SKM-1 treated with dmso at 0.1 percent for 144 hours (cell line): Measurements from ENCODE around the gene CADPS2.

Source experiments
- DNase-seq: peaks from one replicate; lab custom pipeline; 2025; ENCODE audit not compliant: unreplicated experiment; lab: John Stamatoyannopoulos, UW

Gene CADPS2

DNA sequence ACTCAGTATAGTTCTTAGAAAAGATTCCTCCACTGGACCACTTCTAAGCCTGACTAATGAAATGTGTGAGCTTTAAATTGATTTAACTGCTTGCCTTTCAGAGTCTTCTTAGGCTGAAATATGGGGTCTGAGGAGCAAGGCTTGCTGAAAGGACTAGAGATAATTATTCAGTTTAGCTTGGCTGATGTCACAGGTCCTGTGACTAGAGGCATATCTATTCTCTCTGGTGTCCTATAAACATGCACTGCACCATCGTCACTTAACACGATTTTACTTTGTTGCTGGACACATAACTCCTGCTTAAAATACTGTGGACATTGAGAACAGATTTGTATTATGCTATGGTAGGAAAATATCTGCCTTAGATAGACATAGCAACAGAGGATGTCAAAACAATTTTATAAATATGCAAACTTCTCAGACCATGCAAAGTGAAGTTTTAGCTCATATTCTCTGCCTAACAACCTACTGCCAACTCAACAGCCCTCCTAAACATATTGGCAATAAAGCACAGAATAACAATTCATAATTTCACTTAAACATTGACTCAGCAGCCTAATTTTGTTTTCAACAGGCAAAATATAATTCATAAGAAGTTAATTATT, 267.6 kb downstream of the CADPS2 start:
- DNase-seq = no peak

DNA sequence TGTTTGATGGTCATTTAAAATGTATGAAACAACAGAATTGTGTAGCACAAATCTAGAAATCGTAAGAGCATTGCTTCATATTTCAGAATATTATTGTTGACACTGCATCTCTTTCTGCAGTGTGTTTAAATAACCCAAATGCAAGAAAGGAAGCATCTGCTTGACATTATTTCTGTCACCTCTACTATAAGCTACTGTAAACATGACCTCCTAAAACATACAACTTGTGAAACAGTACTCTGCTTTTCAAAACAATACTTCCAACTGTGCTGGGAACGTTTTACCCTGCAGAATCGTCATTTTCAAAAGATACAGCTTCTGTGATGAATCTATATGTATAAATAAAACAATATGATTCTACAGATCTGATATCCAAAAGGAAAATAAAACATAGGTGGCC, 269.3 kb downstream of the CADPS2 start:
- DNase-seq = no peak

DNA sequence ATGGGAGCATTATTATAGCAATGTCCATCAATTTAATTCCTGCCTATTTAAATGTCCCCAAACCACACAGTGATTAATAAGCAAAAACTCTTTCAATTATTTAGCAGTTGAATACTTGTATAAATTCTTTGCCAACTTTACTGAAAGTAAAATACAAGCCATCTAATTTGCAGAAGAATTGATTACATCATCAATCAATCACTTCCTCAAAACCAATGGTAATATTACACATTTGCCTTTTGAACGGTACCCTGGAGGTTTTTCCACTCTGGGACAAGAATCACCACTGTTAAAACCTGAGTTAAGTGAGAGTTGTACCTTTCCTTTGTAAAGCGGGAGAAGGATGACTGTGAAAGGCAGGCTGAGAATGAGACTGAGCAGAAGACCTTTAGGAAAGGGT, 280.3 kb downstream of the CADPS2 start:
- DNase-seq = no peak

DNA sequence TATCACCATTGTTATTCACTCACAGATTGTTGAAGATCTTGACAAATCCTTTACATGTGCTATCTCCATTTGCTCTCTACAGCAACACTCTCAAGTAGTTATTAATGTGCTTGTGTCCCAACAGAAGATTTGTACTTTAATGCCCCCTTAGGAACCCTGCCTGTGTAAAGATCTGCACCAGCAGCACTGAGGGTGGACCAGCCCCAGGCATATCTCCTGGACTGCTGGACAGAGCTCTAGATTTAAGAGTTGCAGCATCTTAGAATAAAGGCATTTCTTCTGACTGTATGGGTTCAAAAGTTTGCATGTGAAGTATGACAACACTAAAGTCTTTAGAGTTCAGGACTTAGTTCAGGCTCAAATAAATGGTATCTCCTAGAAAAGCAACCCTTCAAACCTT, 282.0 kb downstream of the CADPS2 start:
- DNase-seq = no peak

- DNase-seq = no peak
These were observed 283.5 kb downstream of the CADPS2 start for GRCh38 chr7:122602800-122603199.

DNA sequence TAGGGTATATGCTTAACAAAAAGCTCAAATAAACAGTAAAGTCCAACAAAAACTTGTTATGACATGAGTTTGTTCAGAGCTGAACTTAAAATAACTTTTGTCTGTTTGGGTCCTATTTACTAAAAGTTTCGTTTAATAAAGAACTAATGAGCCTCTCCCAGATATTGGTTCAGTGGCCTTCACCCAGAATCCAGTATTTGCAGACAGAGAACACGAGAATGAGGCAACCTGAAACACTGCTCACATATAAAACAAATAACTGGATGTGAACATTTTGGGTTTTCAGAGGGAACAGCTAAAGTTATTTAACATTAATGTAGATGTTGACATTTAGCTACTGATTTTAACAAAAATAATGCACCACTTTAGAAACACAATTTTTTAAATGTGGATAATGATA, 285.6 kb downstream of the CADPS2 start:
- no peak for DNase-seq

DNA sequence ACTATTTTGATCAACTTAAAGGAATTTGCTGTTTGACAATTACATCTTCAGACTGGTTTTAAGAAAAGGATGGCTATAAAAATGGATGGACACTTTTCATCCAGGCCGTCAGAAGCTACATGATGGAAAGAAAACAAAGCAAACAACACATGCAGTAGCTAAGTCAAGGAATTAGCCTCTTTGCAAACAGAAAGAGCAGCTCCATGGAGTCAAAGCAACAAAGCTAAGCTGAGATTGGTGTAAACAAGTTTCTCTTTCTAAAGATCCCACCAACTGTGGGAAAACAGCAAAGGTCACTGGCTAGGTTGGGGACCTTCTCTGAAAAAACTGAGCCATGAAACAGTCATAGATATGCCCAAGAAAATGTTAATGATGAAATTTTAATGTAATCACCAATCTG, 286.2 kb downstream of the CADPS2 start:
- DNase-seq = no peak

GRCh38 chr7:122597277-122597676, 289.0 kb downstream of the CADPS2 start:
- DNase-seq = no peak

DNA sequence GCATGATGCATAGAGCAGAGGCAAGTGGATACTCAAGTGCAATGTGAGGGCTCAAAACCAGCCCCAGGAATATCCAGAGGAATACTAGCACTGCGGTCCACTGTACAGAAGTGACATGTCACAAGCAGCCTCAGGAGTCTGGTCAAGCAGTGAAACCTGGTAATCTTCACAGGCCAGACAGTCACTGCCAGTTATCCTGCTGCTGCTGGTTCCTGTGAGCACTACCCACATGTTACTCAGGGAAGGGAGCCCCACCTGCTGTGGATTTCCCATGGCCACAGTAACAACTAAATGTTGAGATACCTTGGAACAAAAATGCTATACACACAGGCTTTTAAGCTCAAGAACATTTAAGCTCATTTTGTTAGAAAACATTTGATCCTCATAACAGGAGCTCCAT, 290.4 kb downstream of the CADPS2 start:
- DNase-seq = no peak

- DNase-seq = no peak
These were observed 297.6 kb downstream of the CADPS2 start for GRCh38 chr7:122588621-122589020.

GRCh38 chr7:122584676-122585251, 301.5 kb downstream of the CADPS2 start:
- no peak for DNase-seq

GRCh38 chr7:122578350-122578749, 307.9 kb downstream of the CADPS2 start:
- DNase-seq = no peak

DNA sequence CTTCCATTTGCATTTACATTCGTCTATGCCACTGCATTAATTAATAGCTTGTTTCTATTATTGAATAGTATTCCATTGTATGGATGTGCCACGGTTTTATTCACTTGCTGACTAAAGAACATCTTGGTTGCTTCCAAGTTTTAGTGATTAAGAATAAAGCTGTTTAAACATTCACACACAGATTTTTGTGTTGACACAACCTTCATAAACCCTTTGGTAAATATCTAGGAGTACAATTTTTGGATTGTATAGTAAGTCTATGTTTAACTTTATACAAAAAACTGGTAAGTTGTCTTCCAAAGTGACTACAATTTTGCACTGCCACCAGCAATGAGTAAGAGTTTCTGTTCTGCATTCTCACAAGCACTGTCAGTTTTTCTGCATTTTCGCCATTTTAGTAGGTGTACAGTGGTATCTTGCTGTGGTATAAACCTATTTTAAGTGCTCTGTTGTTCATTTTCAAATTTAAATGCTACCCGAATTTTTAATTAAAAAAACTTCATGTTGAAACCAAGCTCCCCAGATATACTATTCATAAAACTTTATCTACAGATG, 308.7 kb downstream of the CADPS2 start:
- DNase-seq = no peak

DNA sequence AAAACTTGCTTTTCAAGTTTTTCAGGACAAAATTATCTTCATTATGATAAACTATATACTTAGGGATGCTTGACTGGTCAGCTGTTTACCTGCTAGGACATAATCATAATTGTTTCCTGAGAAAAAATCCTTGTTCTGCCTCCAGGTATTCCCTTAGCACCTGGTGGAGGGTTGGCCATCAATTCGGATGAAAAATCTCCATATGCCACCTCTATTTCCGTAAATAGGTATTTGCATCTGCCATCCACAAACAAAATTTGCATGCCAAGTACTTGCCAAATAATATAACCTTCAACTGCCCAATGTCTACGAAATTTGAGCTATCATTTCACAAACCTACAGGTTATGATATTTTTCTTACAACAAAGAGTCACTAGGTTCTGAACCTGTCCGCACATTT, 313.6 kb downstream of the CADPS2 start:
- no peak for DNase-seq

- DNase-seq = no peak
These were observed 324.9 kb downstream of the CADPS2 start for GRCh38 chr7:122561326-122561725.

- DNase-seq = no peak
These were observed 329.3 kb downstream of the CADPS2 start for GRCh38 chr7:122556873-122557542.

- no peak for DNase-seq
These were observed 330.0 kb downstream of the CADPS2 start for GRCh38 chr7:122556219-122556618.

- DNase-seq = no peak
These were observed 332.5 kb downstream of the CADPS2 start for GRCh38 chr7:122553761-122554160.

DNA sequence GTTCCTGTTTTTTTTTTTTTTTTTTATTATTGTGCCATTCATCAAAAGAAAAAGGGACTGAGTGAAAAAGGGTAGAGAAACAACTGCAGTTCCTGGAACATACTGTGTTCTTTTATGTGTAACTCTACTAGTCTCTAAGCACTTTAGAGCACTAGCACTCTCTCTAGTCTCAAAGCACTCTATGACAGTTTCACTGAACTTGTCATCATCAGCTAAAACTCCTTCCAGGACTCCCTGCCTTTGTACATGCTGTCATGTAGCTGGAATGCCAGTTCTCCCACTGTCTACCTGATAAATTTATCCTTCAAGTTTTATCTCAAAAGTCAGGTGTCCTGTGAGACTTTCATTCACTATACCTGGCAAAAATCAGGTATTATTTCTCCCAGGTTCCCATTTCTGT, 333.5 kb downstream of the CADPS2 start:
- DNase-seq = no peak

DNA sequence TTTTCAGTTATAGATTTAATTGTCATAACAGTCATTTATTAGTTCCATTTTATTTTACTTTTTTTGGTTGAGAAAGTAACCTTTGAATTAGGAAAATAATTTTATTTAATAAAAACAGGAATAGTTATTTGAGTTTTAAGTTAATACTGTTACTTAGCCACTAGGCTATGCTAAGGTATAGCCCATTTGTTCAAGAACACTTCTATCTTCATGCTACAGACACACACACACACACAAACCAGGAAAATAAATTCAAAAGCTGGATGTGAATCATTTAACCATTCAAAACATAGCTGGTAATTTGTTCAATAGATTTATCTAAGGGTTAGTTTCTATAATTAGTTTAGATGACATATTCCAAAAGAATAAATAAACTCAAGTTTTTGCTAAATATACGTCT, 335.7 kb downstream of the CADPS2 start:
- no peak for DNase-seq

DNA sequence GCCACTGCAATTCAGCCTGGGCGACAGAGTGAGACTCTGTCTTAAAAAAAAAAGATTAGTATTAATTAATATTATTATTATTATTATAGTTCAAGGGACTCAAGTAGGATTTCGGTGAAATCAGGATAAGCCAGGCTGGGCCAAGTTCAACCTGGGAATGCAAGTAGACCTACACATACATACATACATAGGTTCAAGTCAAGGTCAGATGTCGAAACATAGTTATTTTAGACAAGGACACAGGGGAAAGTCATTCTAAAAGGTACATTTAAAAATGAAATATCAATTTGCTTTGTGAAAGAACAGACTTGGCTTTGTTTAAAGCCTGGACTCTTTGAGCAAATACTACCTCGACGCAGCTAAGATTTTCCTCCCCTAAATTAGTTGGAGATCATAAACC, 336.7 kb downstream of the CADPS2 start:
- no peak for DNase-seq

DNA sequence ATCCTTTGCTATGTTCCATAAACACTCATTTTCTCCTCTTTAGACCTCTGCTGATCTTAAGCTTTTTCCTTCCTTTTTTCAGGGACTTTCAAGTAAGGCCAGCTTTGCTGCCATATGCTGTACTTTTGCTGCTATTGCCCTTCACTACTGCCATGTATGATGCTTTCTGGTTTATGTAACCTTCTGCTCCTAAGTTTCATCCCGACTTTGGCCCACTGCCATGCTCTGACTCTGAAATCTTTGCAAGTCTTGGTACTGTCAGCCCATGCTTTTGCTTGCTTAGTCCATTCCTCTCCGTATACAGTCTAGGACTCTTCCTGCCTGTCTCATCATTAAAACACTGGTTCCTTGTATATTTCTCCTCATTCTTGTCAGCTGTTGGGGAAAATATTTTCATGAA, 339.8 kb downstream of the CADPS2 start:
- DNase-seq = no peak
